ENCODE data around the gene PPP1CB.
"Not testable (repeated sequence)": the region's sequence is repeated elsewhere in the genome, so short reads cannot be mapped to it uniquely, and the experiment has no call there.

PPP1CB gene

GRCh38 chr2:28778392-28778791, 26.8 kb downstream of the PPP1CB start:
- DNase-seq (ENCODE audit: low read depth in 2 of 2), result no peak

- no peak for DNase-seq (ENCODE audit: low read depth in 2 of 2)
Measured at GRCh38 chr2:28779001-28779400, 27.4 kb downstream of the PPP1CB start.

- DNase-seq (ENCODE audit: low read depth in 2 of 2), result no peak
Measured at GRCh38 chr2:28780496-28780895, 28.9 kb downstream of the PPP1CB start.

GRCh38 chr2:28782423-28782822, 30.8 kb downstream of the PPP1CB start:
- DNase-seq (ENCODE audit: low read depth in 2 of 2), result no peak

- not testable (repeated sequence) for DNase-seq (ENCODE audit: low read depth in 2 of 2)
Measured at GRCh38 chr2:28784570-28784969, 32.9 kb downstream of the PPP1CB start.

GRCh38 chr2:28796620-28797019, 45.0 kb downstream of the PPP1CB start:
- no peak for DNase-seq (ENCODE audit: low read depth in 2 of 2)

- DNase-seq (ENCODE audit: low read depth in 2 of 2), result no peak
Measured at GRCh38 chr2:28801726-28802125, 50.1 kb downstream of the PPP1CB start.

- DNase-seq (ENCODE audit: low read depth in 2 of 2), result no peak
Measured at GRCh38 chr2:28802975-28803429, 51.4 kb downstream of the PPP1CB start.

- DNase-seq (ENCODE audit: low read depth in 2 of 2), result no peak
Measured at GRCh38 chr2:28809927-28810326, 58.3 kb downstream of the PPP1CB start.

- peak; percentile 60 to 77 for DNase-seq (ENCODE audit: low read depth in 2 of 2)
Measured at GRCh38 chr2:28810384-28811285, 59.0 kb downstream of the PPP1CB start, which contains the start of gene SPDYA. Gene SPDYA, plus strand, starts transcription at chr2:28810834. Its CDS starts 5,181 bp downstream, at chr2:28816015.

GRCh38 chr2:28818053-28818452, 66.4 kb downstream of the PPP1CB start:
- DNase-seq (ENCODE audit: low read depth in 2 of 2), result no peak

GRCh38 chr2:28821295-28821958, 69.8 kb downstream of the PPP1CB start:
- peak; percentile 14 to 44 for DNase-seq (ENCODE audit: low read depth in 2 of 2)

GRCh38 chr2:28822036-28822435, 70.4 kb downstream of the PPP1CB start:
- DNase-seq (ENCODE audit: low read depth in 2 of 2), result no peak

- no peak for DNase-seq (ENCODE audit: low read depth in 2 of 2)
Measured at GRCh38 chr2:28824207-28824606, 72.6 kb downstream of the PPP1CB start.

GRCh38 chr2:28824870-28825269, 73.2 kb downstream of the PPP1CB start:
- DNase-seq (ENCODE audit: low read depth in 2 of 2), result no peak

GRCh38 chr2:28828382-28828781, 76.8 kb downstream of the PPP1CB start:
- no peak for DNase-seq (ENCODE audit: low read depth in 2 of 2)

- no peak for DNase-seq (ENCODE audit: low read depth in 2 of 2)
Measured at GRCh38 chr2:28833740-28834470, 82.3 kb downstream of the PPP1CB start.

GRCh38 chr2:28835781-28836180, 84.2 kb downstream of the PPP1CB start:
- DNase-seq (ENCODE audit: low read depth in 2 of 2), result no peak

GRCh38 chr2:28838971-28839370, 87.3 kb downstream of the PPP1CB start:
- no peak for DNase-seq (ENCODE audit: low read depth in 2 of 2)

- no peak for DNase-seq (ENCODE audit: low read depth in 2 of 2)
Measured at GRCh38 chr2:28842042-28842441, 90.4 kb downstream of the PPP1CB start.

Data from stimulated activated CD4-positive, alpha-beta T cell treated with anti-CD3 and anti-CD28 coated beads, Interleukin-12 subunit alpha, Interleukin-12 subunit beta, amount 100 ng/mL, for 24 hours (primary cell).